HEK293 (cell line): ENCODE data around the gene PCTP.

Experiments used
- CTCF ChIA-PET: fragments of 350-600 bp; formaldehyde crosslinking; extraction: SDS; loops from one replicate; lab custom pipeline; 2021; ENCODE audit warnings: antibody characterized with exemption; lab: Yijun Ruan, JAX
- POLR2A ChIA-PET: fragments of 300-600 bp; formaldehyde crosslinking; extraction: SDS; loops from one replicate; lab custom pipeline; 2020; ENCODE audit warnings: antibody characterized with exemption, inconsistent platforms; lab: Yijun Ruan, JAX
- H3K27ac ChIP-seq: fragments of 200-500 bp; sonication (Bioruptor generic); 2 replicates; pipeline ENCODE4 v1.5.1; 2014; ENCODE audit warnings: low read depth, low read length, control low read depth, inconsistent platforms; ENCODE audit errors: extremely low read depth
- H3K36me3 ChIP-seq, 2 experiments: fragments of 200-500 bp in 1 of 2; sonication (Bioruptor generic) in 1 of 2; 1 replicate in 1 of 2; 2 replicates in 1 of 2; pipeline ENCODE4 v1.5.1; 2014 to 2017; ENCODE audit warnings: inconsistent platforms in 2 of 2, low read length in 2 of 2; ENCODE audit not compliant: control insufficient read depth in 2 of 2, insufficient read depth in 1 of 2
- H3K4me1 ChIP-seq: fragments of 200-500 bp; sonication (Bioruptor generic); 2 replicates; pipeline ENCODE4 v1.5.1; 2014; ENCODE audit warnings: mild to moderate bottlenecking, low read length, inconsistent platforms; ENCODE audit not compliant: control insufficient read depth, insufficient read depth
- H3K4me3 ChIP-seq: 2 replicates; pipeline ENCODE4 v1.5.1; 2011; ENCODE audit warnings: low read depth, mild to moderate bottlenecking, control low read depth, low read length, moderate library complexity
- H3K9me3 ChIP-seq: fragments of 200-500 bp; sonication (Bioruptor generic); 2 replicates; pipeline ENCODE4 v1.5.1; 2014; ENCODE audit warnings: low read depth, low read length, inconsistent platforms; ENCODE audit not compliant: control insufficient read depth, insufficient read depth
- IKZF3 ChIP-seq: fragments of 450-650 bp; IDR thresholded peaks from 2 replicates; pipeline ENCODE4 v1.5.0; 2018; ENCODE audit warnings: missing biosample characterization, mild to moderate bottlenecking, missing genetic modification characterization, moderate library complexity
- OVOL3 ChIP-seq: fragments of 450-650 bp; formaldehyde crosslinking; IDR thresholded peaks from 2 replicates; pipeline ENCODE4 v1.5.1; 2016; ENCODE audit warnings: missing biosample characterization, missing genetic modification characterization
- PATZ1 ChIP-seq: fragments of 450-650 bp; formaldehyde crosslinking; IDR thresholded peaks from 2 replicates; pipeline ENCODE4 v1.5.1; 2016; ENCODE audit warnings: missing biosample characterization, missing genetic modification characterization
- PRDM10 ChIP-seq: fragments of 450-650 bp; formaldehyde crosslinking; IDR thresholded peaks from 2 replicates; pipeline ENCODE4 v1.5.1; 2016; ENCODE audit warnings: missing biosample characterization, missing genetic modification characterization
- SALL2 ChIP-seq: fragments of 450-650 bp; formaldehyde crosslinking; IDR thresholded peaks from 2 replicates; pipeline ENCODE4 v1.5.0; 2017; ENCODE audit warnings: missing biosample characterization, mild to moderate bottlenecking, missing genetic modification characterization, borderline replicate concordance
- SP2 ChIP-seq: fragments of 450-650 bp; formaldehyde crosslinking; IDR thresholded peaks from 2 replicates; pipeline ENCODE4 v1.5.1; 2016; ENCODE audit warnings: missing biosample characterization, missing genetic modification characterization
- TRIM28 ChIP-seq: IDR thresholded peaks from 2 replicates; pipeline ENCODE4 v1.6.1; 2011; ENCODE audit warnings: low read length, control low read depth, borderline replicate concordance
- ZBTB49 ChIP-seq: fragments of 450-650 bp; formaldehyde crosslinking; IDR thresholded peaks from 2 replicates; pipeline ENCODE4 v1.5.1; 2016; ENCODE audit warnings: missing biosample characterization, missing genetic modification characterization, low read depth
- ZBTB6 ChIP-seq: fragments of 450-650 bp; formaldehyde crosslinking; IDR thresholded peaks from 2 replicates; pipeline ENCODE4 v1.5.1; 2017; ENCODE audit warnings: missing biosample characterization, missing genetic modification characterization
- ZBTB7A ChIP-seq: fragments of 450-650 bp; formaldehyde crosslinking; IDR thresholded peaks from 2 replicates; pipeline ENCODE4 v1.5.1; 2016; ENCODE audit warnings: low read depth, missing biosample characterization, missing genetic modification characterization
- ZNF18 ChIP-seq: fragments of 450-650 bp; formaldehyde crosslinking; IDR thresholded peaks from 2 replicates; pipeline ENCODE4 v1.5.1; 2016; ENCODE audit warnings: missing biosample characterization, missing genetic modification characterization
- ZNF239 ChIP-seq: fragments of 450-650 bp; formaldehyde crosslinking; IDR thresholded peaks from 2 replicates; pipeline ENCODE4 v1.5.1; 2016; ENCODE audit warnings: missing biosample characterization, missing genetic modification characterization
- ZNF280D ChIP-seq: fragments of 450-650 bp; formaldehyde crosslinking; IDR thresholded peaks from 2 replicates; pipeline ENCODE4 v1.5.1; 2016; ENCODE audit warnings: missing biosample characterization, missing genetic modification characterization
- ZNF391 ChIP-seq: fragments of 450-650 bp; formaldehyde crosslinking; IDR thresholded peaks from 2 replicates; pipeline ENCODE4 v1.5.1; 2016; ENCODE audit warnings: low read depth, missing biosample characterization, missing genetic modification characterization, borderline replicate concordance
- ZNF423 ChIP-seq: fragments of 450-650 bp; formaldehyde crosslinking; IDR thresholded peaks from 2 replicates; pipeline ENCODE4 v1.5.1; 2016; ENCODE audit warnings: missing biosample characterization, missing genetic modification characterization
- ZNF544 ChIP-seq: fragments of 450-650 bp; formaldehyde crosslinking; IDR thresholded peaks from 2 replicates; pipeline ENCODE4 v1.5.0; 2017; ENCODE audit warnings: missing biosample characterization, missing genetic modification characterization
- ZNF585B ChIP-seq: fragments of 450-650 bp; formaldehyde crosslinking; IDR thresholded peaks from 2 replicates; pipeline ENCODE4 v1.5.1; 2016; ENCODE audit warnings: missing biosample characterization, missing genetic modification characterization
- ZNF677 ChIP-seq: fragments of 450-650 bp; IDR thresholded peaks from 2 replicates; pipeline ENCODE4 v1.5.0; 2018; ENCODE audit warnings: missing biosample characterization, mild to moderate bottlenecking, missing genetic modification characterization, moderate library complexity
- ZNF791 ChIP-seq: fragments of 450-650 bp; formaldehyde crosslinking; IDR thresholded peaks from 2 replicates; pipeline ENCODE4 v1.5.1; 2016; ENCODE audit warnings: missing biosample characterization, missing genetic modification characterization

PCTP gene

GRCh38 chr17:55756689-55757088 lies 5.8 kb downstream of the PCTP start:
- TF ChIP-seq PRDM10 (tag by site-specific recombination) (no peak), ZNF239 (tag by site-specific recombination) (no peak), ZNF423 (no peak), ZNF791 (no peak), TRIM28 (no peak), ZNF677 (tag by site-specific recombination) (no peak), SP2 (tag by site-specific recombination) (no peak), ZNF391 (tag by site-specific recombination) (no peak), ZNF544 (tag by site-specific recombination) (no peak), PATZ1 (tag by site-specific recombination) (no peak), OVOL3 (tag by site-specific recombination) (no peak), ZBTB6 (no peak), ZNF280D (tag by site-specific recombination) (no peak)
- Histone ChIP-seq H3K4me3 (no peak overlapping the region), H3K9me3 (no peaks in the 10 kb centered on the region), H3K4me1 (peaks cover 3% of the 10 kb centered on the region; the same call in 1 of the 2 replicates), H3K36me3 (peaks cover 0 to 16% of the 10 kb centered on the region in 2 experiments; a peak in 1 of 3 replicates), H3K27ac (no peak overlapping the region)
- ChIA-PET CTCF (interaction anchor here (0.5 to 1.2 kb wide), 2 partner anchors 36 to 38 kb away, joined by 3 to 4 read pairs; no protein-coding TSS in a partner anchor), POLR2A (no interaction called here)

- H3K27ac ChIP-seq = no peak overlapping the region
- CTCF ChIA-PET = interaction anchor here (1.1 kb wide), 1 partner anchor 40 kb away, joined by 5 read pairs; no protein-coding TSS in a partner anchor
- no peaks in the 10 kb centered on the region for H3K4me1 ChIP-seq
- POLR2A ChIA-PET = no interaction called here
- peaks cover 0 to 16% of the 10 kb centered on the region in 2 experiments; a peak in 1 of 3 replicates for H3K36me3 ChIP-seq
- TF ChIP-seq SALL2 (tag by site-specific recombination) (no peak), ZNF585B (tag by site-specific recombination) (no peak), ZBTB7A (tag by site-specific recombination) (no peak), IKZF3 (no peak), ZBTB49 (tag by site-specific recombination) (no peak), ZNF18 (tag by site-specific recombination) (no peak)
- TF ChIP-seq, all 188 proteins: peak for 0
- no peaks in the 10 kb centered on the region; the same call in 1 of the 2 replicates for H3K9me3 ChIP-seq
- no peak overlapping the region for H3K4me3 ChIP-seq
These were observed 6.8 kb downstream of the PCTP start for GRCh38 chr17:55757659-55758058.
